Measurements from ENCODE around the gene LSAMP. TPM values are rescaled to one million over a fixed set of nuclear protein-coding genes. Genes with fewer than 3 reads are reported as not detected.

The LSAMP gene
- total RNA-seq, 2 donors from 2014 or later = 1.7 to 2.1 TPM

DNA sequence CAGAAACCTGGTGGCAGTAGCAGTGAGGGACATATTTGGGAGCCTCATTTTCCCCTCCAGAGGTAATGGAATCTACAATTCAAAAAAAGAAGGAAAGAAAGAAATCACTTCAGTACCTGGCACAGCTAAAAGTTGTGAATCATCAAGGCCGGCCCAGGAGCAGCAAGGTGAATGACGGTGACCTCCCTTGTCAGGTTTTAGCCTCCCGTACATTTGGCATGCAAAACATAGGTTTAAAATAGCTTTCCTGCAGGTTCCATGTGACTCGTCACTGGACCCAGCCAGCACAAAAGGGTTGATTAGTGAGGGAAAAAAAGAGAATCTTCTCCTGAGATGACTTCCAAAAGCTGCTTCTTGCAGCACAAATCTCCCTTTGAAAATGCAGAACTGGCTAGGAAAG is 394.2 kb downstream of the LSAMP start:
- Histone ChIP-seq H3K4me1 (no peaks in the 10 kb centered on the region), H3K36me3 (no peaks in the 10 kb centered on the region), H3K27me3 (no peaks in the 10 kb centered on the region), H3K4me3 (no peak overlapping the region), H3K9me3 (no peaks in the 10 kb centered on the region), H3K27ac (no peak overlapping the region)
- TF ChIP-seq, protein P1, sequence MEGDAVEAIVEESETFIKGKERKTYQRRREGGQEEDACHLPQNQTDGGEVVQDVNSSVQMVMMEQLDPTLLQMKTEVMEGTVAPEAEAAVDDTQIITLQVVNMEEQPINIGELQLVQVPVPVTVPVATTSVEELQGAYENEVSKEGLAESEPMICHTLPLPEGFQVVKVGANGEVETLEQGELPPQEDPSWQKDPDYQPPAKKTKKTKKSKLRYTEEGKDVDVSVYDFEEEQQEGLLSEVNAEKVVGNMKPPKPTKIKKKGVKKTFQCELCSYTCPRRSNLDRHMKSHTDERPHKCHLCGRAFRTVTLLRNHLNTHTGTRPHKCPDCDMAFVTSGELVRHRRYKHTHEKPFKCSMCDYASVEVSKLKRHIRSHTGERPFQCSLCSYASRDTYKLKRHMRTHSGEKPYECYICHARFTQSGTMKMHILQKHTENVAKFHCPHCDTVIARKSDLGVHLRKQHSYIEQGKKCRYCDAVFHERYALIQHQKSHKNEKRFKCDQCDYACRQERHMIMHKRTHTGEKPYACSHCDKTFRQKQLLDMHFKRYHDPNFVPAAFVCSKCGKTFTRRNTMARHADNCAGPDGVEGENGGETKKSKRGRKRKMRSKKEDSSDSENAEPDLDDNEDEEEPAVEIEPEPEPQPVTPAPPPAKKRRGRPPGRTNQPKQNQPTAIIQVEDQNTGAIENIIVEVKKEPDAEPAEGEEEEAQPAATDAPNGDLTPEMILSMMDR (IDR thresholded peaks at IDR 0.05) = no peak
- DNase-seq (ENCODE audit: low spot score) = no peak

DNA sequence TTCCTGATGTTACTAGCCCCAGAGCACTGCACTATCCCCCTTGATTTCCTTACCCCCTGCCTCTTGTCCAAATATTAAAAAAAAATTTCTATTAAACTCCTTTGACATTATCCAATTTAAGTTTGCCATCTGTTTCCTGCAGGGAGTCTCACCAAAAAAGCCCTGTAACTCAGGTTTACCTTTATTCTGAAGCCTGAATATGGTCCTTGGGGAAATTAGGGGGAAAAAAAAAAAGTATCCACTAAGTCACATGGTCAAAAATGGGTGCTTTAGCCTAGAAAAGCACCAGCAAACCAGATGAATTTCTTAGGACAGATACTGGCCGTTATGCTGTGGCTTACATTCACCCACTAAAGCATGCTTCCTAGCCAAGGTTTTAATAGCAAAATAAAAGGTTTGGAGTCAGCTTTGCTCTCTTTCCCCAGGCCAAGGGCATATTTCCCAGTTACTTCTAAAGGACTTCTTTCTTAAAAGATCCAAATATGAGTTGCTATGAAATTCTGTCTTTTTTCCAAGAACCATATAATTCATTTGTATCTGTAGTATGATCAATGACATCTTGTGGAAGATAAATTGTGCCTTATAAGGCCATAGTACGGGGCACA is 394.9 kb downstream of the LSAMP start:
- Histone ChIP-seq H3K27ac (no peak overlapping the region), H3K9me3 (no peaks in the 10 kb centered on the region), H3K4me3 (no peak overlapping the region), H3K36me3 (no peaks in the 10 kb centered on the region), H3K27me3 (no peaks in the 10 kb centered on the region), H3K4me1 (no peaks in the 10 kb centered on the region)
- TF ChIP-seq, protein P1 (IDR thresholded peaks at IDR 0.05) = no peak
- no peak for DNase-seq (ENCODE audit: low spot score)

DNA sequence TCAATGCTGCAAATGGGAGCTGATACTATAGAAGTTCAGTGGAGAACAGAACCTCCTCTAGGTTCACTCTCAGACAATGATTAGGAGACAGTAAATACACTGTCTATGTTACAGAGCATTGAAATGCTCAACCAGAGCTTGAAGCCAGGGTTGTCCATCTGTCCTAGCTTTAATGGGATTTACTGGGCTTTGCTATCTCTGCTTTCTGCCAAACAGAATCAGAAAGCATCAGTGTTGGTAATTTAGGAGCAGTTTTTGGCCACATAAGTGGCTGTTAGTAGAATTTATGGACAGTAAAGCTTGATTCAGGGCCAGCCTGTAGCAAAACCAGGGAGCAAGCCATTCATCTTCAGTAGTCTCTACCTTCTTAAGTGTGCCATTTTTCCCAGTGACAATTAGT is 396.3 kb downstream of the LSAMP start:
- Histone ChIP-seq H3K4me1 (no peaks in the 10 kb centered on the region), H3K27me3 (no peaks in the 10 kb centered on the region), H3K9me3 (no peaks in the 10 kb centered on the region), H3K27ac (no peak overlapping the region), H3K4me3 (no peak overlapping the region), H3K36me3 (no peaks in the 10 kb centered on the region)
- DNase-seq (ENCODE audit: low spot score) = no peak
- TF ChIP-seq, protein P1 (IDR thresholded peaks at IDR 0.05) = no peak

DNA sequence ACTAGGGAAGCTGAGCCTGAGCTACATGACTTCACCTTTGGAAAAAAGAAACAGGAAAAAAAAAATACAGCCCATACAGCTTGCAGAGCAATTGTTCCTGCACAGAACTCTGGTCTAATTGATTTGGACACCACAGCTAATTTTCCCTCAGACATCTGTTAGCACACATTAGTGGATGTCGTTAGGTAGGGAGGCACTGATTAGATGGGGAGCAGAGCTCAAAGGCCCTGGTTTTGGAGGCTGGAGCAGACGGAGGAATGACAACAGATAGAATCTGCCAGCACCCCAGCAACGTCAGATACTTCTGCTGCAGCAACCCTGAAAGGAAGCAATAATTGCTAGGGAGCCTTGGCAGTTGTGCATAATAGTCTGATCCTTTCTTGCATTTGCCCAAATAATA is 398.9 kb downstream of the LSAMP start:
- Histone ChIP-seq H3K9me3 (no peaks in the 10 kb centered on the region), H3K4me3 (no peak overlapping the region), H3K27me3 (no peaks in the 10 kb centered on the region), H3K27ac (no peak overlapping the region), H3K36me3 (no peaks in the 10 kb centered on the region), H3K4me1 (no peaks in the 10 kb centered on the region)
- TF ChIP-seq, protein P1 (IDR thresholded peaks at IDR 0.05) = no peak
- no peak for DNase-seq (ENCODE audit: low spot score)

DNA sequence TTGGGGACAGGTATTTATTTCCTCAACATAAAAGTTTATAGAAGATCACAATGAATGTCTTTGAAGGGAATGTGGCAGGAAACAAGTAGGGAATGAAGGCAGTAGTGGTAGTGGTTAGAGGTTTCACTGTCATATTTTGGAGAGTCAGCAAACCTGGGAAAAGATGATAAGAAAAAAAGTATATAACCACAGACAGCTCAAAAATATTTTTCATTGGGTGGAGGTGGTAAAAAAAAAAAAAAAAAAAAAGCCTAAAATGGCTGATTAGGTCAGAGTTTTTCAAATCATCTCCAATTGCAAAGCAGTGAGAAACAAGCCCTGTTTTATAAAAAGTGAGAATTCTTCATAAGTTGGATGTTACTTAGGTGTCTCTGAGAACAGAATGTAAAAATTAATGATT is 400.0 kb downstream of the LSAMP start:
- Histone ChIP-seq H3K4me3 (no peak overlapping the region), H3K27me3 (no peaks in the 10 kb centered on the region), H3K27ac (no peak overlapping the region), H3K4me1 (no peaks in the 10 kb centered on the region), H3K9me3 (no peaks in the 10 kb centered on the region), H3K36me3 (no peaks in the 10 kb centered on the region)
- DNase-seq (ENCODE audit: low spot score) = no peak
- TF ChIP-seq, protein P1 (IDR thresholded peaks at IDR 0.05) = no peak

DNA sequence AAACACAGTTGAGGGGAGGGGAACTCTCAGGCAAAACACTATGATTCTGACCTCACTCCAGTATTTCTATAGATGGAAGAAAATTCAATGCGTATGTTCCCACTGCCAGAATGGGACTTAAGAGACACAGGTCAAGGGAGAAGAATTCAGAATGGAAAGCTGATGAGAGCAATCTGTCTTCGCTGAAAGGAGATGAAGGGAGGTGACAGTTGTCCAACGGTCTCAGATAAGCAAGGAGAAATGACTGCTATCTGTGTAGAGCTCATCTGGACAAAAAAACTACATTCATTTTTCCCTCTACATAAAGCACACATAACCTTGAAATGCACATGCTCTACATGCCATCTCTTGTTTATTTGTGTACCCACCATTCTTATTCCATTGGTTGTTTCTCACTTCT is 405.1 kb downstream of the LSAMP start:
- no peak overlapping the region for H3K27ac ChIP-seq
- H3K27me3 ChIP-seq = no peaks in the 10 kb centered on the region
- no peak for DNase-seq (ENCODE audit: low spot score)
- TF ChIP-seq, protein P1 (IDR thresholded peaks at IDR 0.05) = no peak
- H3K9me3 ChIP-seq = no peaks in the 10 kb centered on the region
- no peaks in the 10 kb centered on the region for H3K36me3 ChIP-seq
- H3K4me3 ChIP-seq = no peak overlapping the region
- no peaks in the 10 kb centered on the region for H3K4me1 ChIP-seq

All from right atrium auricular region (tissue), 2 donors.